ENCODE measurements around the gene B4GALT3. TPM values are rescaled to one million over a fixed set of nuclear protein-coding genes. Genes with fewer than 3 reads are reported as not detected.

B4GALT3 gene
- total and polyA plus RNA-seq, 2 donors (not counting 3 experiments of a cell fraction or from before 2014, with no cell fraction given): 39.5 to 60.4 TPM

- Histone ChIP-seq H3K4me3 (replicated peaks in 1 of 3; ENCODE audit: insufficient read depth in 1 of 3, low read depth in 1 of 3, low read length in 3 of 3) (no peak overlapping the region), H3K9me3 (replicated peaks; ENCODE audit: control insufficient read depth, insufficient read depth, low read length) (no peaks in the 10 kb centered on the region), H3K27ac (ENCODE audit: insufficient read depth, low read depth, low read length) (no peak overlapping the region), H3K27me3 (ENCODE audit: control insufficient read depth in 2 of 2, insufficient read depth in 2 of 2, low read length in 2 of 2) (no peaks in the 10 kb centered on the region), H3K4me1 (ENCODE audit: control insufficient read depth, extremely low read depth, insufficient read depth, low read length) (peaks cover 23% of the 10 kb centered on the region), H3K9me1 (replicated peaks; ENCODE audit: control insufficient read depth, extremely low read depth, insufficient read depth, low read length) (no peaks in the 10 kb centered on the region), H4K20me1 (replicated peaks; ENCODE audit: control insufficient read depth, extremely low read depth, insufficient read depth, low read length) (no peaks in the 10 kb centered on the region), H3K79me2 (ENCODE audit: control insufficient read depth, insufficient read depth, low read length) (peaks cover 7% of the 10 kb centered on the region), H3K36me3 (ENCODE audit: control insufficient read depth in 2 of 2, extremely low read depth in 1 of 2, insufficient read depth in 2 of 2, low read length in 2 of 2) (peaks cover 0 to 9% of the 10 kb centered on the region in 2 experiments), H2AFZ (ENCODE audit: low read depth, low read length) (no peak overlapping the region), H3K4me2 (ENCODE audit: insufficient read depth, low read length) (no peak overlapping the region), H3K9ac (replicated peaks; ENCODE audit: extremely low read depth, insufficient read depth, low read length) (no peak overlapping the region)
- dilution Hi-C loops (cut with MboI; ENCODE audit: extremely low pct_ligation_motif_present, low sequenced_read_pairs) (no loop called here), intact Hi-C loops (cut with micrococcal nuclease) (no loop called here)
- TF ChIP-seq FOS (IDR thresholded peaks at IDR 0.05; ENCODE audit: borderline replicate concordance, insufficient read depth, low read length) (no peak), MYC (IDR thresholded peaks at IDR 0.05; ENCODE audit: low read depth, low read length) (no peak), MAX (IDR thresholded peaks at IDR 0.05; ENCODE audit: insufficient read depth, insufficient read length) (no peak), POLR2AphosphoS5 (IDR thresholded peaks at IDR 0.05; ENCODE audit: insufficient read depth, low read depth, low read length) (no peak), JUN (IDR thresholded peaks at IDR 0.05; ENCODE audit: borderline replicate concordance, insufficient read depth, insufficient read length, low read depth) (no peak), CTCF (IDR thresholded peaks at IDR 0.05; ENCODE audit: extremely low read depth in 1 of 2, insufficient read depth in 1 of 2, low read depth in 1 of 2, low read length in 2 of 2) (no peak), POLR2A (IDR thresholded peaks at IDR 0.05; ENCODE audit: low read depth, low read length) (no peak), EZH2 (IDR thresholded peaks at IDR 0.05; ENCODE audit: borderline replicate concordance, low read depth, low read length, severe bottlenecking) (no peak), GATA2 (IDR thresholded peaks at IDR 0.05; ENCODE audit: insufficient read depth, insufficient read length, low read depth, low read length) (no peak)
- DNase-seq (ENCODE audit: low read depth, low spot score) (no peak), FAIRE-seq (no peak)
- CTCF ChIA-PET: no interaction called here
- POLR2A ChIA-PET: no interaction called here
- BruUV-seq (replicated peaks): no TSS peak
These were observed 13.5 kb downstream of the B4GALT3 start for GRCh38 chr1:161163793-161164192.
